ENCODE data around the gene LRRC61.

The LRRC61 gene

DNA sequence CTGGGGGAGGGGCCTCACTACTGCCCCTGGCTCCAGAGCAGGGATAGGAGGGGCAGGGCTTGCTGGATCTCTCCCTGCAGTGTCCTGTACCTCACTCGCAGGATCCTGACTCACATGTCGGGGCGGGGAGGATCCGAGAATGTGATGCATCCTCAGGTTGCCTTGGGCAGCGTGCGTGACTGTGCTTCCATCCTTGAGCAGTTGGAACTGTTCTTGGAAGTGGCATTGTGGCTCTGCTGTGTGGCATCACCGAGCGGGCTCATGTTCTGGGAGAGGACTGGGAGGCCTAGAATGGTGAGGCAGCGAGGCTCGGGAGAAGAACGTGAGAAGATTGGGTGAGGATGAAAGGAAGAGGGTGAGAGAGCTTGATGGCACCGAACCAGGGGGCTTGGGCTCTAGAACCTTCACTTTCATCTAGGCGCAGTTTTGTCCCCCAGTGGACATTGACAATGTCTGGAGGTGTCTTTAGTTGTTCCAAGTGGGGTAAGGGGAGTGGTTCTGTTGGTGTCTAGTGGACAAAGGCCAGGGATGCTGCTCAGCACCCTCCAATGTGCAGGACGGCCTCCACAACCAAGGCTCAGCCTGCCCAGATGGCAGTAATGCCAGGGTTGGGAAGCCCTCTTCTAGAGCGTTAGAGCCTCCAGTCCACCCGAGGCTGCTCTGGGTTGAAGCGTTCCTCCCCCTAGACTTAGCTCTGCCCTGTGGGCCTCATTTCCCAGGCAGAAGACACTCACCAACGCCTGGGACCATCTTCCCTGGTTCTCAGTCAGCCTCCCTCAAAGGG is 9.9 kb downstream of the LRRC61 start:
- no peak for DNase-seq

DNA sequence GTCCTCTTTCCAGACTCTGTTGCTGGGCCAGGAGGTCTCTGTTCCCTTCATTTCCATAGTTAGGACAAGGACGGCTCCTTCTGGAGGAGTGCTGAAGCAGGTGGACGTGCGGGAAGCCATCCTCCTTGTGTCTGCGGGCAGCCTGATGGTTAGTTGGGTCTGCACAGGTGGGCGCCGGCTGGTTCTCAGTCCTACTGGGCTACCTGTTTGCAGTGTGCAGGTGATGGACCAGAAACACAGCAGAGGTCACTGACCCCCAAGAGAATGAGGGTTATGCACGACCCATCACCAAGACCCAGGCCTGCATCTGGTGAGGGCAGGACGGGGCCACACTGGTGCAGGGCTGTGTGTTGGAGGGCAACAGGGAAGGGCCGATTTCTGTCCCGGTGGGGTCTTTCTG is 10.5 kb downstream of the LRRC61 start:
- no peak for DNase-seq

DNA sequence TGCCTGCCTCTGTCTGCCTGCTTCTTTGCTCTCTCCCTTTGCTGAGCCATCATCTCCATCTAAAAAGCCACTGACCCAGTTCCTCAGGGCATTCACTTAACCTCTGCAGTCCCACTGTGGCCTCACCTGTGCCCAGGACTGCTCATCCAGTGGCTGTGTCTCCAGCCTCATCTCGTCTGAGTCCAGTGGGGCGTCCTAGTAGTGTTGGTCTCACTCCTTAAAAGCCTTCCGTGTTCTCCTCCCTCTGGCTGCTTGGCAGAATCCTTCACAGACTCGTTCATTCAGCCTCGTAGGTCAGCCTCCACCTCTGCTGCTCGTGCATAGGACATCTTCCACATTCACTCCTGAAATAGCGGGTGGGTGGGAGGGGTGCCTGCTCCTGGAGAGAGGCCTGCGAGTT is 11.0 kb downstream of the LRRC61 start:
- no peak for DNase-seq

DNA sequence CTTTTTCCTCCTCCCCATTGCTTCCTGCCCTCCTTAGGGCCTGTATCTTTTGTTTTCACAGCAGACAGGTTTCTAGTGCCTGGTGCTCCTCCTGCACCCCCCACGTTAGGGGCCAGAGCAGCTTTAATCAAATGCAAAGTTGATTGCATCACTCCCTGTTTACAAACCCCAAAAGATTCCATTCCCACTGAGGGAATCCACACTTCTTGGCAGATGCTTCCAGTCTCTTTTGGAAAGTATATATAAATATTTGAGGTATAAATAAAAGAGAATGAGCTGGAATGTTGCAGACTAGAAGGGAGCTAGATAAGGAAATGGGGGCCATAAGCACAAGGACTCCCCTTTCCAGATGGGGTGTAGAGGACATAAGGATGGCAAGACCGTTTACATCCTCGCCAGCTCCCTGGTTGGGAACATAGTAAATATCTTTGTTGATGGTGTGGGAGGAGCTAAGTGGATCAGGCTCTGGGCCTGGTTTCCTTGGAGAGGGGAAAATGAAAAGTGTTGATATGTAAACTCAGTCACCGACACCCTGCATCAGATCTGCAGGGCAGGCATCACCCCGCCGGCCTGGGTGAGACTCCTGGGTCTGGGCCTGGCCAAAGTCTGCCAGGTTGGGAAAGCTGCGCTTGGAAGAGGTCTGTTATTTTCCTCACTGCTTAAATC is 12.1 kb downstream of the LRRC61 start:
- DNase-seq = no peak

DNA sequence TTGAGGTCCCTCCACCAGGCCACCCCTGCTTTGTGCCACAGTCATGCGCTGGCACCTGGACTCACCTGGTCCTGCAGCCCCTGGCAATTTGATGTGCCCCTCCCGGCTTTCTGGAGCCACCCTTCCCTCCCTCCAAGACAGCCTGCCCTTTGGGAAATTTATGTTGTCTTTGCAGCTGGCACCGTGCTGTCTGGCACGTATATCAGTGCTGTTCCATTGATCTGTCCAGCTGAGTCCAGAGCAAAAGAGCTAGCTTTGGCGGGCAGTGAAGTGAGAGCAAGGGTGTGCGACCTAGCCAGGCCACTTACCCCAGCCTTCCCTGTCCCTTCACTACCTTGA is 12.6 kb downstream of the LRRC61 start:
- DNase-seq = no peak

DNA sequence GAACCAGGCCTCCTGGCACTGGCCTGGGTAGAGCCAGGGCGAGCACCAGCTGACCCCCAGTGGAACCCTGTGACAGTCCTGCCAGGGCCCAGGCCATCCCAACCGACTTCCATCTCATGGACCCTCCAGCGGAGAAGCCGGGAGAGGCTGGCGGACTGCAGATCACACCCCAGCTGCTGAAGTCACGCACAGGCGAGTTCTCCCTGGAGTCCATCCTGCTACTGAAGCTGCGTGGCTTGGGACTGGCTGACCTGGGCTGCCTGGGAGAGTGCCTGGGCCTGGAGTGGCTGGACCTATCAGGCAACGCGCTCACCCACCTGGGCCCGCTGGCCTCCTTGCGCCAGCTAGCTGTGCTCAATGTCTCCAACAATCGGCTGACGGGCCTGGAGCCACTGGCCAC is 13.6 kb downstream of the LRRC61 start:
- no peak for DNase-seq

DNA sequence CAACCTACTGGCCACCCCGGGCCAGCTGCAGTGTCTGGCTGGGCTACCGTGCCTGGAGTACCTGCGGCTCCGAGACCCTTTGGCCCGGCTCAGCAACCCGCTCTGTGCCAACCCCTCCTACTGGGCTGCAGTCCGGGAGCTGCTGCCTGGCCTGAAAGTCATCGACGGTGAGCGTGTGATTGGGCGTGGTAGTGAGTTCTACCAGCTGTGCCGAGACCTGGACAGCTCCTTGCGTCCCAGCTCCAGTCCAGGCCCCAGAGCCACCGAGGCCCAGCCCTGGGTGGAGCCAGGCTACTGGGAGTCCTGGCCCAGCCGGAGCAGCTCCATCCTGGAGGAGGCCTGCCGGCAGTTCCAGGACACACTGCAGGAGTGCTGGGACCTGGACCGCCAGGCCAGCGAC is 14.0 kb downstream of the LRRC61 start:
- no peak for DNase-seq

DNA sequence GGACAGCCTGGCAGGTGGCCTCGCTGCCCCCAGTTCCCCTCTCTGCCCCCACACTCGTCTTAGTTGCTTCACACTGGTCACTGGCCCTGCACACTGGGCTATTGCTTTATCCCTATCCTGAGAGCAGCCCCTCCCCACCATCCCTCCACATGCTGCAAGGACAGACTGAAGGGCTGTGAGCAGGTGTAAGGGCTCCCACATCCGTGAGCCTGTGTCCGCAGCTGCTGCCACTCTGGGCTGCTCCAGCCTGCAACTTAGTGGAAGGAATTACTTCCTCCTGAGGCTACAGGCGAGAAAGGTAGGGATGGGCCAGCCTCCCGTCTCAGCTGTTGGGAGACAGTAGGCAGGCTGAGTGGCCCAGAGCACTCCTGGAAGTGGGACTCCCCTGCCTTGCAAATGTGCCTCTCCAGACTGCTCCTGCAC is 14.5 kb downstream of the LRRC61 start:
- DNase-seq = no peak

DNA sequence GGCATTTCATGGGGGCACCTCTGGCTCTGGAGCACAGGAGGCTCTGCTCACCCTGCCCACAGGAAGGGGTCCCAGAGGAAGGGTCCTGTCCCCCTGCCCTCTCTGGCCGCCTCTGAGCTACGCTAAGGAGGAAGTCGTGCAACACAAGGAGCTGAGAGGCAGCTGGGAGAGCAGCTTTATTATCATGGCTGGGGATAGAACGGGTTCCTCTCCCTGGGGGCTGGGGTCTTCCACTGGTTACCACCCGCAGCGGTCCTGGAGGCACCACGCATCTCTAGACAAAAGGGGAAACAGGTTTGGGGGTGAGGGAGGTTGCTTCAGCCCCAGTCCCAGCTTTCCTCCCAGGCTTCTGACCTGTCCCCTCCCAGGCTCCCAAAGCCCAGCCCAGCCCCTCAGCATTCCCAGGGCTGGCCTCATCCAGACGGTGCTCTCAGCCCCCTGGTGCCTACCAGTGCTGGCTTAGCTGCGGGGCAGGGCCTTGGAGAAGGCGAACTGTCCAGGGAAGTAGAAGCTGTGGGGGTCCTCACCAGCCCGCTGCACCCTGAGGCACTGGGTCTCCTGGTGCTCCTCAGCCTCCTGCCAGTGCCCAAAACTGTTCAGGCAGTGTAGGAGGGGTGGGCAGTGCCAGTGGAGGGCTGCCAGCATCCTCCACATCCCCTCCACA is 15.1 kb downstream of the LRRC61 start:
- no peak for DNase-seq

DNA sequence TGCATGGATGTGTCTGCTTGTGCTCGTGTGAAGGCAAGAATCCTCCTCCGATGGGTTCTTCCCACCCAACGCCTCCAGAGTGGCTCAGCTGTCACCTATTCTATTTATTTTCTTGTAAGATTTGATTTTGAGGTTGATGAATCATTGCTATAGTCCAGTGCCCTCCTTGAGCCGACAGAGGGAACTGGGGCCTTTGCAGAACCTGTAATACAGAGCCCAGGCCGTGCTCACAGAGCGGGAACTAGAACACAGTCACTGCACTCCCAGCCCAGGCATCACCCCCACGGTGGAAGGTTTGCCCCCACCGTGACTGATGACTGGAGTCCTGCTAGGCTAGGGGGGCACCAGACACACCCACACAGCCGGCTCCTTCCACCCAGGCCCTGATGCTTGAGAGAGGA is 16.3 kb downstream of the LRRC61 start:
- no peak for DNase-seq

DNA sequence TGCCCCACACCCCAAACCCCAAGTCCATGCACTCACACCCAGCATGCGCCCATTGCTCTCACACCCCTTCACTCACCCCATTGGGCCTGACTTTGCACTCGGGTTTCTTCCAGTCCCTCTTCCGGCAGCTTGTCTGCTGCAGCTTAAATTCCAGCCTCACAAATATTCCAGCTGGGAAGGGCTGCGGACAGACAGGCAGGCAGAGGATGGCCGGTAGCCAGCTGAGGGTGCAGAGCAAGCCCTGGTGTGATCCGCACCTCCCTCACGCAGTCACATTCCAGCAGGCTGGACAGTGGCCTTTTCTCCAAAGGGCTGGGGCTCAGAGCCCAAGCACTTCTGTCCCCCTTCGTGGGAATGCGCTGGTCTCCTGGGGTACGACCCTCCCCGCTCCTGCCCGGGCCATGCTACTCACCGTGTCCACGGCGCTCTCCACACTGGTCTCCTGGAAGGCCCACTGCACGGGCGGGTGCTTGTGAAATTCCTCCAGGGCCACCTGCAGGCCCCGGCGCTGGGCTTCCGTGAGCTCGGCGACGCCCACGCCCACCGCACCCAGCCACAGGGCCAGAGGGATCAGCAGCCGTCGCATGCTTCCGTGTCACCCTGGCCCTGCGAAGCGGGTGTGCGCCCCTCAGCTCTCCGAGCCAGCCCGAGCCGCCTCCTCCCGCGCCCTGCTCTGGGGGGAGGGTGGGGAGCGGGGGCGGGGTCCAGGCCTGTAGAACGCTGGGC is 17.0 kb downstream of the LRRC61 start:
- DNase-seq = no peak

DNA sequence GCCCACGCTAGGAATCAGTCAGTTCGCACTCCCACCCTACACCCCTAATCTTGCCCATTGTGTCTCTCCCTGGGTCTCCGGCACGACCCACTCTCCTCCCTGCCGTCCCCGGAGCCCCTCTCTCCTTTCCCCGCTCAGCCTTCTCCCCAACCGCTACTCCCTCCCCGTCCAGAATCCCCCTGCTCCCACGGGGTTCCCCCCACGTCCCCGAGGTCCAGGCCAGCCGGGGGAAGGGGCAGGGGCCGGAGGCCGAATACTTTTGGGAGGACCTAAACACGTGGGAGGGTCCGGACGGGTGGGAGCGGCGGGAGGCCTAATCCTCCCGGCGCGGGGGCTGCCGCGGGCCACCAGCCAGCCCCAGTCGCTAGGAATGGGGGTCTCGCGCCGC is 17.7 kb downstream of the LRRC61 start:
- DNase-seq = no peak

DNA sequence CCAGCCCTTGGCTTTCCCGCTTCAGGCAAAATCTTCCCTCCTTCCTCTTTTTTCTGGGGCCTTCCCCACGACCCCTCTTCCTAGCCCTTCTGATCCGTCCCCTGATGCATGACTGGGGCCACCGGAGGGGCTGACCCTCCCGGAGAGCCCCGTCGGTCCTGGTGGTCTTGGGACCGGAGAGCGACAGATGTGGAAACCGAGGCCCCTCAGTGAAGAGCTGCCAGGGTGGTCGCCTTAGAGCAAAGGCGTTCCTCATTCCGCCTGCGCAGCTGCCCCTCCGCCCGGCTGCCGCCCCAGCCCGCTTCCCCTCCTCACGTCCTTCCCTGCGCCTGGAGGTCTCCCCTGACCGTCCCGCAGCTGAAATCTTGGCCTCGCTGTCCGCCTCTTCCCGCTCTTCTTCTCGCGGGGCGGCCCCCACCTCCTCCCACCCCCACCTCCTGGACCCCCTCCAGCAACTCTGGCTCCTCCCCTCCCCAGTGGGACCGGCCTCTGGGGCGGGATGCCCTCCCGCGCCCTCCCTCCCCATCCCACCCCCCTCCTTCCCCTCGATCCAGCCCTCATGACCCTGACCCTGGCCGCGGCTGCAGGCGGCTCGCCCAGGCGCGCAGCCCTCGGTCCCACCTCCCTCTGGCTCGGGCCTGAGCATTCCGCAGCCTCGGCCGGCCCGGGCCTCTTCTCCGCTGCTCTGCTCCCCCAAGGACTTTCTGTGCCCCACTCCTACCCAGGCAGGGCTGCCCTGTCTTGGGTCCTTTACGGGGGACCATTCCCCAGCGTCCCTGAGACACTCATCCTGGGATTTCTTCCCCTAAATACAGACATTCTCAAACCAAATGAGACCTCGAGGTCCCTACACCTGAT is 18.3 kb downstream of the LRRC61 start, which contains the start of gene RARRES2:
Gene RARRES2, minus strand, starts transcription at position 367 of the 858 bp plus-strand sequence. CDS start 1,020 bp downstream, outside the sequence.
- no peak for DNase-seq

DNA sequence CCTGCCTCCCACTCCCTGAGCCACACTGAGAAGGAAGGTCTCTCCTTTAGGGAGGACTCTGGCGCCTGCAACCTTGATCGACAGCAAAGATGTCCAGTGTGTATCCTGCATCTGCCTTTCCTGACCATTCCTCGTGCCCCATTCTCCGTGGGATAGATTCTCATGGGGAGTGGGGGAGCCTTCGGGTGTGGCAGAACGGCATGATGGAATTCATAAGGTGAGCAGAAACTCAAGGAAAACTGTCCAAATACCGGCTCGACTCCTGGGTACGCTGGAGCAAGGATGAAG is 18.9 kb downstream of the LRRC61 start:
- DNase-seq = no peak

DNA sequence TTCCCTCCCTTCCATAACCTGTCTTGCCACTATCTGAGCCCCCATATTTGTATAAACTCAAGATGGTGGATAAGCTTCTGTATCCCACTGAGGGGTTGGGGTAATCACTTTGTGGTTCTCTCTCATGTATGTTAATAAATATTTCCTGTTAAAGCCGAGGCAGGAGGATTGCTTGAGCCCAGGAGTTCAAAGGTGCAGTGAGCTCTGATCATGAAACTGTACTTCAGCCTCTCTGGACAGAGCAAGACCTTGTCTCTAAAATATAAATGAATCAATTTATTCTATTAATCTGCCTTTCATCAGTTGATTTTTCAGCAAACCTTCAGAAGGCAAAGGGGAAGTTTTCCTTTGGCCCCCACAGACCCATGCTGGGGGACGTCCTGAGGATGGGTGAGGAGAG is 20.1 kb downstream of the LRRC61 start:
- DNase-seq = no peak

DNA sequence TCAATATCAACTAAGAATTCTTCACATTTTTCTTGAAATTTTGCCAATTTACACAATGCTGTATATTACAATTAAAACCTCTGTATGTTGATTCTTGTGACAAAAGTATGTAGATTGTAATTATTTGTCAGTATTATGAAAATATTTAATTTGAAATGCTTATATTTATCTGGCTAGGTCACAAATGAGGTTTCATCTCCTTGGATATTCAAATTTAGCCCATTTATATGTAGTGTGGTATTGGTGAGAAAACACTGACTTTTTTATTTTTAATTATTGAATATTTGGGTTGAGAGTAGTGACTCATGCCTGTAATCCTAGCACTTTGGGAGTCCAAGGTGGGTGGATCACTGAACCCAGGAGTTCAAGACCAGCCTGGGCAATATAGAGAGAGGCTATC is 21.1 kb downstream of the LRRC61 start:
- no peak for DNase-seq

DNA sequence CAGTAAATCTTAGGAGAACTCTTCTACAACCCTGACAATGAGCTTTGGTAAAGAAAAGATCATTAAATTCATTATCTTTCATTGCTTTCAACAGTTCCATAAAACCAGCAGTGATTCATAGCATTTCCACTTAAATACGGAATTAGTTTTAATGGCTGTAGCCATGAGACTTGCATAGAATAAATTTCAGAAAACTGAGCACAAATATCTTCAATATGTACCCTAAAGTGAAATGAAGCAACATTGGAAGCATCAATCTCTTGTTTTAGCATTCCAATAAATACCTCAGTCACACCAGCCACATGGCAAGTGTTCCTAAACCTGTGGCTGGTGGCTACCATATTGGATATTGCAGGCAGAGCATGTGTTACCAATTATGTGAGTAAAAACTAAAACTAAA is 21.9 kb downstream of the LRRC61 start:
- no peak for DNase-seq

DNA sequence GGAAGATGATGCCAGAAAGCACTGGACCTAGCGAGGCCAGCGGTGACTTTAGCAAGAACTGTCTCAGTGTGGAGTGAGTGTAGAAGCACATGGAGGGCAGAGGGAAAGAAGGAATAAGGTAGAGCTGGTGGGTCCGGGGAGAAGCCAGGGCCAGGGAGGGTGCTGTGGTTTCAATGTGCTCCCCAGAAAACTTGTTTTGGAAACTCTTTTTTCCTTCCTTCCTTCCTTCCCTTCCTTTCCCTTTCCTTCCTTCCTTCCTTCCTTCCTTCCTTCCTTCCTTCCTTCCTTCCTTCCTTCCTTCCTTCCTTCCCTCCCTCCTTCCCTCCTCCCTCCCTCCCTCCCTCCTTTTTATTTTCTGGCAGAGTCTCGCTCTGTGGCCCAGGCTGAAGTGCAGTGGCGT is 23.8 kb downstream of the LRRC61 start:
- DNase-seq = no peak

DNA sequence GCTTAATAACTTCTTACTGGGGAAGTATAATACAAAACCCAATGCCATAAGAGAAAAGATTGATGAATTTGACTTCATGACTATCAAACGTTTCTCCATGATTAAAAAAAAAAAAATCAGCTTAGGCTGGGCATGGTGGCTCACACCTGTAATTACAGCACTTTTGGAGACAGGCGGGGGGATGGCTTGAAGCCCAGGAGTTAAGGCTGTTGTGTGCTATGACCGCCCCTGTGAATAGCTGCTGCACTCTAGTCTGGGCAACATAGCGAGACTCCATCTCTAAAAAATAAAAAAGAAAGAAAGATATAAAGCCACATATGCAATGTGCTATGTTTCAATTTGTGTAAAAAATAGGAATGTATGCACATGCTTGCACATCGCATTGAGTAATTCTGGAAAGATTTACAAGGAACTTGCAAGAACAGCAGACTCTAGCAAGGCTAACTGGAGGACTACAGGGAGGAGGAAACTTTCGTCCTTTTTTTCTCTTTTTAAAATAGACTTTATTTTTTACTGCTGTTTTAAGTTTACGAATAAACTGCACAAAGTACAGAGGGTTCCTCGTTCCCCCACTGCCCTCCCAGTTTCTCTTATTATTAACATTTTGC is 28.5 kb downstream of the LRRC61 start:
- DNase-seq = no peak

DNA sequence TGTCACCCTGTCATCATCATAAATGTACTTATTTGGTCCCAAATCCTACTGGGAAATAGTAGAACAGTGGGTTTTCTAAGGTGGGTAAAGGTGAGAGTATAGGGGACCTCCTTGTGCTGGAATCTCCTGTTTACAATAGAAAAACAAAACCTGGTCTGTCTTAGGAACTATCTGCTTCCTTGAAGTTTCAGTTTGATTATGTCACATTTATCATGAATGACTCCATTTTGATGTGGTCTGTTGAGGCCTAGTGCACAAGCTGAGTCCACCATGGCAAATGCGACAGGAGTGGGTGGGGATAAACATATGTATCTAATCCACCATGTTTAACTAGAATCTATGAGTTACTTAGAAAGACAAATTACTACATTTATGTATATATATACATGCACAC is 32.5 kb downstream of the LRRC61 start:
- no peak for DNase-seq

DNA sequence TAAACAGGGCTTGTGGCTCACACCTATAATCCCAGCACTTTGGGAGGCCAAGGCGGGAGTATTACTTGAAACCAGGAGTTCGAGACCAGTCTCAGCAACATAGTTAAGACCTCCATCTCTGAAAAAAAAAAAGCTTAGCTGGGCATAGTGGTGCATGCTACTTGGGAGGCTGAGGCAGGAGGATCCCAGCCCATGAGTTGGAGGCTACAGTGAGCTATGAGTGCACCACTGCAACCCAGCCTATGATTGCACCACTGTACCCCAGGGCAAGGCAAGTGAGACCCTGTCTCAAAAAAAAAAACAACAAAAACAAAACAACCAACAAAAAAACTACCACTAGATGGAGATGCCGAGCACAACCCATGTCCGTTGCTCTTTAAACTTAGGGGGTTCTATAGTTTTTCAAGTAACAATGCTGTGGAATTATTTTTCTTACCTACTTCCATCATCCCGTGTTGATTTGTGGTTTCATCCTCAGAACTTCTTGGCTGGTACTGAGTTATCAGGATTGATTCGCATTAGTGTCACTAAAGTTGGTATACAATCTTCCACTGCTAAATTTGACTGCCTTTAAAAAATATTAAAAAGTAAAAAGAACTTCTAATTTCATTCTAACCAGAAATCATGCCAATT is 33.2 kb downstream of the LRRC61 start:
- DNase-seq = peak; percentile 32 to 57

DNA sequence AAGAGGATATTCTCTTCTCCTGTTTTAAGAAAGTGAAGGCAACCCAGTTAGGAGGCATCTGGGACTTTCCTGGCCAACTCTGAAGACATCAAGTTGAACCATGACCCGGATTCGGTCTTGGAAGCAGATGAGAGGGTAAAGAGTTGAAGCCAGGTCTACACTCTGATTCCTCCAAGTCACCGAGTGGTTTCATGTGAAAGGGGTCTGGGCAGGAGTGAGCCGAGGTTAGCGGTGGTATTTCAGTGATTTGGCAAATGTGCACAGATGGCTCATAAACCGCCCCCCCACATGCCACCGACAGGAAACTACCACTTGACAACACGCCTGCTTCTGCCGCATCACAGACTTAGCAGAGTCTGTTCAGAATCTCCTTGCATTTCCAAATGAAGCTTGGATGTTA is 34.1 kb downstream of the LRRC61 start:
- peak; percentile 56 to 75 for DNase-seq

Measured in CD4-positive, alpha-beta T cell treated with Interleukin-1 beta for 1 hour (primary cell).